SK-N-SH (cell line): ENCODE measurements around the gene CYTH4. TPM values are rescaled to one million over a fixed set of nuclear protein-coding genes. Genes with fewer than 3 reads are reported as not detected.
A peak's percentile ranks its signal among the peaks of the same experiment; 100 is the strongest.

Experiments
- CTCF ChIA-PET: fragments of 300-600, 350-600 bp; formaldehyde crosslinking; extraction: SDS; loops from one replicate; lab custom pipeline; 2021; lab: Yijun Ruan, JAX
- POLR2A ChIA-PET: fragments of 350-600 bp; sonication (Branson Sonifier 250); formaldehyde crosslinking; extraction: SDS; loops from one replicate; lab custom pipeline; 2020; ENCODE audit warnings: antibody characterized with exemption, inconsistent platforms; lab: Yijun Ruan, JAX
- DNase-seq: peaks from one replicate; pipeline ENCODE4 v3.0.0; 2012
- H2AFZ ChIP-seq: fragments of 200-600 bp; sonication (generic); 2 replicates; pipeline ENCODE4 v1.8.1; 2016; ENCODE audit warnings: antibody characterized with exemption, mild to moderate bottlenecking, low read depth
- H3F3A ChIP-seq: fragments of 200-600 bp; sonication (generic); replicated peaks from 2 replicates; pipeline ENCODE3; 2016; ENCODE audit warnings: antibody characterized with exemption, mild to moderate bottlenecking; ENCODE audit not compliant: insufficient read depth
- H3K27ac ChIP-seq, 2 experiments: fragments of 200-500 bp in 1 of 2; fragments of 200-600 bp in 1 of 2; sonication (Bioruptor generic) in 1 of 2; sonication (generic), shearing (Covaris generic) in 1 of 2; 2 replicates each; pipeline versions ENCODE4 v1.5.1 to v1.6.1; 2014 to 2016; ENCODE audit warnings: low read depth in 2 of 2, inconsistent platforms in 1 of 2, low read length in 1 of 2, mild to moderate bottlenecking in 1 of 2, mixed read lengths in 1 of 2
- H3K27me3 ChIP-seq: fragments of 200-600 bp; sonication (generic), shearing (Covaris generic); 2 replicates; pipeline ENCODE4 v1.6.1; 2016; ENCODE audit warnings: mixed run types; ENCODE audit not compliant: insufficient read depth
- H3K36me3 ChIP-seq, 2 experiments: fragments of 200-500 bp in 1 of 2; fragments of 200-600 bp in 1 of 2; sonication (Bioruptor generic) in 1 of 2; sonication (generic) in 1 of 2; replicated peaks in 1 of 2; 2 replicates each; pipeline versions ENCODE3 to v1.5.1; 2014 to 2016; ENCODE audit warnings: low read length in 1 of 2, mild to moderate bottlenecking in 1 of 2; ENCODE audit not compliant: insufficient read depth in 2 of 2, control insufficient read depth in 1 of 2
- H3K4me1 ChIP-seq, 2 experiments: fragments of 200-500 bp in 1 of 2; fragments of 200-600 bp in 1 of 2; sonication (Bioruptor generic) in 1 of 2; sonication (generic), shearing (Covaris generic) in 1 of 2; 2 replicates each; pipeline versions ENCODE4 v1.5.1 to v1.6.1; 2014 to 2016; ENCODE audit warnings: low read depth in 1 of 2, low read length in 1 of 2, mixed run types in 1 of 2; ENCODE audit not compliant: insufficient read depth in 2 of 2, control insufficient read depth in 1 of 2
- H3K4me2 ChIP-seq: fragments of 200-600 bp; sonication (generic), shearing (Covaris generic); 2 replicates; pipeline ENCODE4 v1.6.1; 2017; ENCODE audit warnings: mixed run types
- H3K4me3 ChIP-seq, 2 experiments: fragments of 200-500 bp in 1 of 2; fragments of 200-600 bp in 1 of 2; sonication (Bioruptor generic) in 1 of 2; sonication (generic), shearing (Covaris generic) in 1 of 2; 2 replicates each; pipeline versions ENCODE4 v1.5.1 to v1.8.1; 2014 to 2016; ENCODE audit warnings: low read depth in 2 of 2, inconsistent platforms in 1 of 2, low read length in 1 of 2, mild to moderate bottlenecking in 1 of 2, mixed read lengths in 1 of 2, moderate library complexity in 1 of 2
- H3K79me2 ChIP-seq: fragments of 200-600 bp; sonication (generic); 2 replicates; pipeline ENCODE4 v1.8.1; 2017; ENCODE audit warnings: mild to moderate bottlenecking; ENCODE audit not compliant: insufficient read depth
- H3K9ac ChIP-seq: fragments of 200-600 bp; sonication (generic); 2 replicates; pipeline ENCODE4 v1.6.1; 2017; ENCODE audit warnings: mixed run types
- H3K9me2 ChIP-seq: fragments of 200-600 bp; sonication (generic); 2 replicates; pipeline ENCODE4 v1.6.1; 2017; ENCODE audit warnings: mixed run types
- H3K9me3 ChIP-seq: fragments of 200-600 bp; sonication (generic); 2 replicates; pipeline ENCODE4 v1.6.1; 2017; ENCODE audit warnings: mixed run types, mild to moderate bottlenecking, moderate library complexity
- H4K20me1 ChIP-seq: fragments of 200-600 bp; sonication (generic); 2 replicates; pipeline ENCODE4 v1.6.1; 2017; ENCODE audit warnings: mild to moderate bottlenecking, mixed run types; ENCODE audit not compliant: insufficient read depth
- CHD2 ChIP-seq: fragments of 150-350 bp; IDR thresholded peaks from 2 replicates; pipeline ENCODE4 v1.6.1; 2018; ENCODE audit warnings: low read length; ENCODE audit not compliant: partially characterized antibody
- ELF1 ChIP-seq: IDR thresholded peaks from 2 replicates; pipeline ENCODE4 v1.4.0; 2012
- EP300 ChIP-seq, 2 experiments: IDR thresholded peaks; 2 replicates each; pipeline versions ENCODE4 v1.4.0 to v1.6.1; 2012; ENCODE audit warnings: borderline replicate concordance in 1 of 2, low read depth in 1 of 2, low read length in 1 of 2
- EZH2phosphoT487 ChIP-seq: fragments of 200-600 bp; sonication (generic); IDR thresholded peaks from 2 replicates; pipeline ENCODE4 v1.6.1; 2017; ENCODE audit warnings: low read depth, mixed run types, mild to moderate bottlenecking, antibody characterized with exemption, moderate library complexity, borderline replicate concordance
- FOSL2 ChIP-seq: IDR thresholded peaks from 2 replicates; pipeline ENCODE4 v1.4.0; 2012; ENCODE audit warnings: low read depth, mild to moderate bottlenecking, moderate library complexity, borderline replicate concordance
- FOXJ3 ChIP-seq: sonication (generic); formaldehyde crosslinking; IDR thresholded peaks from 2 replicates; pipeline ENCODE4 v1.5.1; 2020; ENCODE audit warnings: mild to moderate bottlenecking, missing genetic modification reagents
- FOXM1 ChIP-seq: IDR thresholded peaks from 2 replicates; pipeline ENCODE4 v1.4.0; 2012; ENCODE audit warnings: low read depth, mild to moderate bottlenecking
- GABPA ChIP-seq: IDR thresholded peaks from 2 replicates; pipeline ENCODE4 v1.4.0; 2012; ENCODE audit warnings: low read depth, mild to moderate bottlenecking
- JUND ChIP-seq: IDR thresholded peaks from 2 replicates; pipeline ENCODE4 v1.4.0; 2012
- NFIC ChIP-seq: IDR thresholded peaks from 2 replicates; pipeline ENCODE4 v1.4.0; 2012; ENCODE audit warnings: borderline replicate concordance
- NRF1 ChIP-seq: IDR thresholded peaks from 2 replicates; pipeline ENCODE4 v1.6.1; 2012; ENCODE audit warnings: low read depth, mild to moderate bottlenecking, low read length
- RAD21 ChIP-seq: IDR thresholded peaks from 2 replicates; pipeline ENCODE4 v1.6.1; 2012; ENCODE audit warnings: mild to moderate bottlenecking, low read length
- RCOR1 ChIP-seq: fragments of 150-350 bp; IDR thresholded peaks from 2 replicates; pipeline ENCODE4 v1.6.1; 2017; ENCODE audit warnings: antibody characterized with exemption, low read length
- RFX5 ChIP-seq: IDR thresholded peaks from 2 replicates; pipeline ENCODE4 v1.6.1; 2012; ENCODE audit warnings: mild to moderate bottlenecking, improper control_type of control experiment, low read length
- RXRA ChIP-seq: IDR thresholded peaks from 2 replicates; pipeline ENCODE4 v1.4.0; 2012; ENCODE audit warnings: low read depth, mild to moderate bottlenecking, borderline replicate concordance
- SIN3A ChIP-seq: IDR thresholded peaks from 2 replicates; pipeline ENCODE4 v1.6.1; 2012; ENCODE audit warnings: low read depth, mild to moderate bottlenecking, low read length, moderate library complexity, borderline replicate concordance
- TCF12 ChIP-seq: IDR thresholded peaks from 2 replicates; pipeline ENCODE4 v1.4.0; 2012
- TEAD4 ChIP-seq: IDR thresholded peaks from 2 replicates; pipeline ENCODE4 v1.4.0; 2012; ENCODE audit warnings: mild to moderate bottlenecking, borderline replicate concordance; ENCODE audit not compliant: insufficient read depth
- USF2 ChIP-seq: fragments of 150-350 bp; IDR thresholded peaks from 2 replicates; pipeline ENCODE4 v1.6.1; 2017; ENCODE audit warnings: antibody characterized with exemption, low read length, low read depth, borderline replicate concordance
- WGBS: methylation state at CpG from one replicate; pipeline ENCODE4 v1.1.6; 2017; ENCODE audit warnings: low lambda C conversion rate; 5-methylcytosine and 5-hydroxymethylcytosine counted together
- polyA plus RNA-seq, 3 experiments: library from polyadenylated mRNA; depleted of rRNA; stranded (reverse); fragments of >200 nt; gene quantifications; 2 replicates each; pipeline ENCODE4 v1.2.3, GENCODE V29; 2012
- TF ChIP-seq, protein P1 (sequence below): IDR thresholded peaks from 2 replicates; pipeline ENCODE4 v1.4.0; 2012; ENCODE audit warnings: low read depth
- TF ChIP-seq, protein P2 (sequence below): IDR thresholded peaks from 2 replicates; pipeline ENCODE4 v1.4.0; 2012; ENCODE audit warnings: low read depth, borderline replicate concordance
- TF ChIP-seq, protein P3 (sequence below): IDR thresholded peaks from 2 replicates; pipeline ENCODE4; 2012
- TF ChIP-seq, protein P4 (sequence below): IDR thresholded peaks from 2 replicates; pipeline ENCODE4 v1.4.0; 2012; ENCODE audit warnings: low read depth, borderline replicate concordance
- TF ChIP-seq, protein P5 (sequence below): fragments of 150-350 bp; IDR thresholded peaks from 2 replicates; pipeline ENCODE4 v1.6.1; 2016; ENCODE audit warnings: mild to moderate bottlenecking, low read depth, low read length

The CYTH4 gene
- polyA plus RNA-seq, 1 of the 3 experiments (the other 2 are of a cell fraction), result 0.07 TPM

GRCh38 chr22:37303821-37304274, 21.5 kb downstream of the CYTH4 start:
- ChIA-PET CTCF (interaction anchor here (1.4 to 1.9 kb wide), 2 partner anchors 37 to 153 kb away, joined by 4 to 6 read pairs; no protein-coding TSS in a partner anchor), POLR2A (no interaction called here)
- Histone ChIP-seq H3K4me3 (no peak overlapping the region), H3K9me3 (no peaks in the 10 kb centered on the region), H3K36me3 (no peaks in the 10 kb centered on the region), H3K4me1 (peaks cover 14 to 36% of the 10 kb centered on the region in 2 experiments; a peak in 3 of 4 replicates), H3K9me2 (no peaks in the 10 kb centered on the region), H4K20me1 (no peaks in the 10 kb centered on the region), H3K27ac (peak overlapping the region in 1 of 2 experiments; percentile 64; a peak in 2 of 4 replicates), H3K4me2 (peak overlapping the region; percentile 45), H3K79me2 (no peaks in the 10 kb centered on the region), H3F3A (peaks cover 30% of the 10 kb centered on the region), H3K9ac (no peak overlapping the region; the same call in 1 of the 2 replicates), H2AFZ (no peak overlapping the region; the same call in 1 of the 2 replicates), H3K27me3 (no peaks in the 10 kb centered on the region)
- WGBS, result 38% methylated on average over 8 of the region's 9 CpGs
- no peak for DNase-seq
- no peak for TF ChIP-seq GABPA
- no peak for TF ChIP-seq RFX5
- TF ChIP-seq, protein P1, sequence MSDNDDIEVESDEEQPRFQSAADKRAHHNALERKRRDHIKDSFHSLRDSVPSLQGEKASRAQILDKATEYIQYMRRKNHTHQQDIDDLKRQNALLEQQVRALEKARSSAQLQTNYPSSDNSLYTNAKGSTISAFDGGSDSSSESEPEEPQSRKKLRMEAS, result peak; percentile 81; the same call in 1 of the 2 replicates
- peak; percentile 93 for TF ChIP-seq TCF12
- peak; percentile 98 for TF ChIP-seq FOSL2
- no peak for TF ChIP-seq USF2
- TF ChIP-seq CHD2, result no peak
- no peak for TF ChIP-seq RAD21
- TF ChIP-seq NRF1, result no peak
- no peak for TF ChIP-seq SIN3A
- TF ChIP-seq RXRA, result peak; percentile 74; the same call in 1 of the 2 replicates
- TF ChIP-seq EP300 (IDR thresholded peaks at IDR 0.05; ENCODE audit: borderline replicate concordance in 1 of 2, low read depth in 1 of 2, low read length in 1 of 2), result peak in 1 of 2 experiments; percentile 60; a peak in 1 of 4 replicates
- no peak for TF ChIP-seq RCOR1
- peak; percentile 57; the same call in 1 of the 2 replicates for TF ChIP-seq NFIC
- peak; percentile 90 for TF ChIP-seq JUND
- TF ChIP-seq FOXM1, result no peak
- TF ChIP-seq ELF1, result no peak
- no peak for TF ChIP-seq FOXJ3 (CRISPR knock-in tag)
- no peak for TF ChIP-seq TEAD4
- TF ChIP-seq EZH2phosphoT487, result no peak
- TF ChIP-seq, protein P2, sequence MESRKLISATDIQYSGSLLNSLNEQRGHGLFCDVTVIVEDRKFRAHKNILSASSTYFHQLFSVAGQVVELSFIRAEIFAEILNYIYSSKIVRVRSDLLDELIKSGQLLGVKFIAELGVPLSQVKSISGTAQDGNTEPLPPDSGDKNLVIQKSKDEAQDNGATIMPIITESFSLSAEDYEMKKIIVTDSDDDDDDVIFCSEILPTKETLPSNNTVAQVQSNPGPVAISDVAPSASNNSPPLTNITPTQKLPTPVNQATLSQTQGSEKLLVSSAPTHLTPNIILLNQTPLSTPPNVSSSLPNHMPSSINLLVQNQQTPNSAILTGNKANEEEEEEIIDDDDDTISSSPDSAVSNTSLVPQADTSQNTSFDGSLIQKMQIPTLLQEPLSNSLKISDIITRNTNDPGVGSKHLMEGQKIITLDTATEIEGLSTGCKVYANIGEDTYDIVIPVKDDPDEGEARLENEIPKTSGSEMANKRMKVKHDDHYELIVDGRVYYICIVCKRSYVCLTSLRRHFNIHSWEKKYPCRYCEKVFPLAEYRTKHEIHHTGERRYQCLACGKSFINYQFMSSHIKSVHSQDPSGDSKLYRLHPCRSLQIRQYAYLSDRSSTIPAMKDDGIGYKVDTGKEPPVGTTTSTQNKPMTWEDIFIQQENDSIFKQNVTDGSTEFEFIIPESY, result no peak
- TF ChIP-seq, protein P3, sequence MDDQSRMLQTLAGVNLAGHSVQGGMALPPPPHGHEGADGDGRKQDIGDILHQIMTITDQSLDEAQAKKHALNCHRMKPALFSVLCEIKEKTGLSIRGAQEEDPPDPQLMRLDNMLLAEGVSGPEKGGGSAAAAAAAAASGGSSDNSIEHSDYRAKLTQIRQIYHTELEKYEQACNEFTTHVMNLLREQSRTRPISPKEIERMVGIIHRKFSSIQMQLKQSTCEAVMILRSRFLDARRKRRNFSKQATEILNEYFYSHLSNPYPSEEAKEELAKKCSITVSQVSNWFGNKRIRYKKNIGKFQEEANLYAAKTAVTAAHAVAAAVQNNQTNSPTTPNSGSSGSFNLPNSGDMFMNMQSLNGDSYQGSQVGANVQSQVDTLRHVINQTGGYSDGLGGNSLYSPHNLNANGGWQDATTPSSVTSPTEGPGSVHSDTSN, result peak; percentile 73
- TF ChIP-seq, protein P4, sequence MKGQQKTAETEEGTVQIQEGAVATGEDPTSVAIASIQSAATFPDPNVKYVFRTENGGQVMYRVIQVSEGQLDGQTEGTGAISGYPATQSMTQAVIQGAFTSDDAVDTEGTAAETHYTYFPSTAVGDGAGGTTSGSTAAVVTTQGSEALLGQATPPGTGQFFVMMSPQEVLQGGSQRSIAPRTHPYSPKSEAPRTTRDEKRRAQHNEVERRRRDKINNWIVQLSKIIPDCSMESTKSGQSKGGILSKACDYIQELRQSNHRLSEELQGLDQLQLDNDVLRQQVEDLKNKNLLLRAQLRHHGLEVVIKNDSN, result no peak
- TF ChIP-seq, protein P5, sequence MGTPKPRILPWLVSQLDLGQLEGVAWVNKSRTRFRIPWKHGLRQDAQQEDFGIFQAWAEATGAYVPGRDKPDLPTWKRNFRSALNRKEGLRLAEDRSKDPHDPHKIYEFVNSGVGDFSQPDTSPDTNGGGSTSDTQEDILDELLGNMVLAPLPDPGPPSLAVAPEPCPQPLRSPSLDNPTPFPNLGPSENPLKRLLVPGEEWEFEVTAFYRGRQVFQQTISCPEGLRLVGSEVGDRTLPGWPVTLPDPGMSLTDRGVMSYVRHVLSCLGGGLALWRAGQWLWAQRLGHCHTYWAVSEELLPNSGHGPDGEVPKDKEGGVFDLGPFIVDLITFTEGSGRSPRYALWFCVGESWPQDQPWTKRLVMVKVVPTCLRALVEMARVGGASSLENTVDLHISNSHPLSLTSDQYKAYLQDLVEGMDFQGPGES, result no peak
